ENCODE results near the gene ELK1.
A peak's percentile ranks its signal among the peaks of the same experiment; 100 is the strongest.

The ELK1 gene

GRCh38 chrX:47632666-47633065 lies 17.7 kb downstream of the ELK1 start:
- TF ChIP-seq, protein P1, sequence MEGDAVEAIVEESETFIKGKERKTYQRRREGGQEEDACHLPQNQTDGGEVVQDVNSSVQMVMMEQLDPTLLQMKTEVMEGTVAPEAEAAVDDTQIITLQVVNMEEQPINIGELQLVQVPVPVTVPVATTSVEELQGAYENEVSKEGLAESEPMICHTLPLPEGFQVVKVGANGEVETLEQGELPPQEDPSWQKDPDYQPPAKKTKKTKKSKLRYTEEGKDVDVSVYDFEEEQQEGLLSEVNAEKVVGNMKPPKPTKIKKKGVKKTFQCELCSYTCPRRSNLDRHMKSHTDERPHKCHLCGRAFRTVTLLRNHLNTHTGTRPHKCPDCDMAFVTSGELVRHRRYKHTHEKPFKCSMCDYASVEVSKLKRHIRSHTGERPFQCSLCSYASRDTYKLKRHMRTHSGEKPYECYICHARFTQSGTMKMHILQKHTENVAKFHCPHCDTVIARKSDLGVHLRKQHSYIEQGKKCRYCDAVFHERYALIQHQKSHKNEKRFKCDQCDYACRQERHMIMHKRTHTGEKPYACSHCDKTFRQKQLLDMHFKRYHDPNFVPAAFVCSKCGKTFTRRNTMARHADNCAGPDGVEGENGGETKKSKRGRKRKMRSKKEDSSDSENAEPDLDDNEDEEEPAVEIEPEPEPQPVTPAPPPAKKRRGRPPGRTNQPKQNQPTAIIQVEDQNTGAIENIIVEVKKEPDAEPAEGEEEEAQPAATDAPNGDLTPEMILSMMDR (IDR thresholded peaks at IDR 0.05; ENCODE audit: insufficient read depth, low read length, poor library complexity, severe bottlenecking), result no peak
- DNase-seq (ENCODE audit: extremely low read depth, insufficient read length), result no peak
- Histone ChIP-seq H3K27me3 (replicated peaks; ENCODE audit: control insufficient read depth, insufficient read depth, low read length) (no peaks in the 10 kb centered on the region), H3K36me3 (ENCODE audit: control insufficient read depth, insufficient read depth, low read length) (no peaks in the 10 kb centered on the region; the same call in none of the 2 replicates), H3K4me3 (replicated peaks; ENCODE audit: low read depth, low read length) (no peak overlapping the region)

- TF ChIP-seq, protein P1 (IDR thresholded peaks at IDR 0.05; ENCODE audit: insufficient read depth, low read length, poor library complexity, severe bottlenecking), result no peak
- H3K36me3 ChIP-seq (ENCODE audit: control insufficient read depth, insufficient read depth, low read length), result no peaks in the 10 kb centered on the region; the same call in none of the 2 replicates
- H3K27me3 ChIP-seq (replicated peaks; ENCODE audit: control insufficient read depth, insufficient read depth, low read length), result no peaks in the 10 kb centered on the region
- no peak for DNase-seq (ENCODE audit: extremely low read depth, insufficient read length)
- H3K4me3 ChIP-seq (replicated peaks; ENCODE audit: low read depth, low read length), result no peak overlapping the region
Measured at GRCh38 chrX:47631676-47632075, 18.7 kb downstream of the ELK1 start.

DNA sequence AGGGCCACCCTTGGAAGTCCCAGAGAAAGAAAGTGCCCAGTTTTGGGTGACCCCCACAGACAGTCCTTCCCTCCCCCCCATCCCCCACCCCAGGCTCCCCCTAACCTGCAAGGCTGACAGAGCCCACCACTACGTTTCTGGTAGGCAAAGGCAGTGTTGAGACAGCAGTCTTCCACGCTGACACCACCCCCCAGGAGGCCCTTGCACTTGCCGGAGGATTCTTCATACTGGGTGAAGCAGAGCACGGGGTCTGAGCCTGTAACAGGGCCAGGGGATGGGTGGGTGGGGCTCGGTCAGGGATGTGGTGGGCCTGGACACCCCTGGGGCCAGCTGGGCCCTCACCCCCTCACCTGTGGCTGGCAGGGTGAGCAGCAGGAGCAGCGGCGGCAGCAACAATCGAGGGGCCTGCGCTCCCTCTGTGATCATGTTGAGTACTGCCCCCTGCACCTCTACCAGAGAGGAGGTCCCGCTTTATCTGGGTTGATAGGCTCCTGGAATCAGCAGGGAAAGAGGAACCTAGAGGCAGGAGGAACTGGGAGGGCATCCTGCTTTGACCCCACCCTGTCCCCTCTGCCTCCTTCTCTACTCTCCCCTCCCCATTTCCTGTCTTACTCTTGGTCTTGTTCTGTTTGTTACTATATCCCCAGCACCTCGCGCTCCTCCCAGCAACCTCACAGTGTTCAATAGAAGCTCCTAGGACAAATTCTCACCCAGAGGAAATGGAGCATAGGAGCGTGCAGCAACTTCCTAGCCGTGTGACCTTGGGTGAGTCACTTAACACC lies 20.8 kb downstream of the ELK1 start, which contains the start of gene CFP:
CFP (minus strand) TSS at position 512 of the 782 bp plus-strand sequence; CDS start at position 426, 86 bp downstream.
- H3K4me3 ChIP-seq (replicated peaks; ENCODE audit: low read depth, low read length), result no peak within 1 kb of the TSS
- no peaks in the 10 kb centered on the region for H3K27me3 ChIP-seq (replicated peaks; ENCODE audit: control insufficient read depth, insufficient read depth, low read length)
- no peak for DNase-seq (ENCODE audit: extremely low read depth, insufficient read length)
- no peaks in the 10 kb centered on the region; the same call in none of the 2 replicates for H3K36me3 ChIP-seq (ENCODE audit: control insufficient read depth, insufficient read depth, low read length)
- TF ChIP-seq, protein P1 (IDR thresholded peaks at IDR 0.05; ENCODE audit: insufficient read depth, low read length, poor library complexity, severe bottlenecking), result no peak

DNA sequence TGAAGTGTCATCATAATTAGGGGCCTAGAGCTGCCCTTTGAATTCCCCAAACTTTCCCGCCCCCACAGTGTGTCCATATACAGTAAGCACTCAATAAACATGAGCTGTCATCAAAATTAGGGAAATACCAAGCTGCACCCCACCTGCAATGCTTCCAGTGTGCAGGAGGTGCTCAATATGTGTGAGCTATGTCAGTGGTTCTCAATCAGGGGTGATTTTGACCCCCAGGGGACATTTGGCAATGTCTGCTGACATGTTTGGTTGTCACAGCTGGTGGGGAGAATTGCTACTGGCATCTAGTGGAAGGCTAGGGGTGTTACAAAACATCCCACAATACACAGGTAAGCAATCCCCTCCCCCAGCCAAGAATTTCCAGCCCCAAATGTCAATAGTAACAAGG lies 21.4 kb downstream of the ELK1 start:
- DNase-seq (ENCODE audit: extremely low read depth, insufficient read length), result no peak
- no peaks in the 10 kb centered on the region for H3K27me3 ChIP-seq (replicated peaks; ENCODE audit: control insufficient read depth, insufficient read depth, low read length)

DNA sequence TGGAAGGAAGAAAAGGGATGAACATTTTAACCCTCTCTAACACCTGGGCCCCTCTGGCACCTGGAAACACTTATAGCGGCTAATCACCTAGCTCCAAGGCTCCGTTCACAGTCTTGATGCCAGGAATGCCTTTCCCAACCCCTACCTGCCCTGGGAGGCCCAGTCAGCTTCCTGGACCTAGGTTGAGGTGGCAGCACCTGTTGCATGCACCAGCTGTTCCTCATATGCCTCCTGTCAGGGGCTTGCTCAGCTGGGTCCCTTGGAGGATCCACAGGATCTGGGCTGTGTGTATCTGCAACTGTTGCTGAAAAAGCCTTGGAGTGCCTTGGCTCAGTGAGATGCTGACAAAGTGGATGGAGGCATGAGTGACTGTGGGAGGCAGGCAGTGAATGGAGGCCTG lies 25.0 kb downstream of the ELK1 start:
- TF ChIP-seq, protein P1 (IDR thresholded peaks at IDR 0.05; ENCODE audit: insufficient read depth, low read length, poor library complexity, severe bottlenecking), result no peak
- no peaks in the 10 kb centered on the region for H3K36me3 ChIP-seq (ENCODE audit: control insufficient read depth, insufficient read depth, low read length)
- no peak overlapping the region for H3K4me3 ChIP-seq (replicated peaks; ENCODE audit: low read depth, low read length)
- H3K27me3 ChIP-seq (replicated peaks; ENCODE audit: control insufficient read depth, insufficient read depth, low read length), result no peaks in the 10 kb centered on the region
- DNase-seq (ENCODE audit: extremely low read depth, insufficient read length), result no peak

More for the DNA sequence above, 21.4 kb downstream of the ELK1 start:
- Histone ChIP-seq H3K36me3 (ENCODE audit: control insufficient read depth, insufficient read depth, low read length) (no peaks in the 10 kb centered on the region; the same call in 1 of the 2 replicates), H3K4me3 (replicated peaks; ENCODE audit: low read depth, low read length) (no peak overlapping the region)
- TF ChIP-seq, protein P1 (IDR thresholded peaks at IDR 0.05; ENCODE audit: insufficient read depth, low read length, poor library complexity, severe bottlenecking), result peak; percentile 29
